ENCODE data around the gene C5orf46. TPM values are rescaled to one million over a fixed set of nuclear protein-coding genes. Genes with fewer than 3 reads are reported as not detected.
"Not testable (repeated sequence)": the region's sequence is repeated elsewhere in the genome, so short reads cannot be mapped to it uniquely, and the experiment has no call there.

The C5orf46 gene
- total and polyA plus RNA-seq, 10 donors = not detected

GRCh38 chr5:147876626-147877025, 29.7 kb downstream of the C5orf46 start:
- no peak overlapping the region for H3K4me3 ChIP-seq
- no peaks in the 10 kb centered on the region for H3K36me3 ChIP-seq
- WGBS, 5 donors = 73 to 88% (median 82%) methylated on average over 2 of the region's 2 CpGs
- peaks cover 0 to 5% (median 0%) of the 10 kb centered on the region in 7 donors for H3K27me3 ChIP-seq (replicated peaks in 1 of 7)
- intact Hi-C loops (cut with DNase I; ENCODE audit: low total_unique reads) = no loop called here
- no peaks in the 10 kb centered on the region for H3K4me1 ChIP-seq
- no peaks in the 10 kb centered on the region for H3K9me3 ChIP-seq
- TF ChIP-seq POLR2AphosphoS5 (IDR thresholded peaks at IDR 0.05) (no peak), CTCF (IDR thresholded peaks at IDR 0.05 in 8 of 11, conservative IDR thresholded peaks at IDR 0.05 in 3 of 11) (no peak), POLR2A (IDR thresholded peaks at IDR 0.05) (no peak)
- H3K27ac ChIP-seq = no peak overlapping the region
- DNase-seq = no peak

GRCh38 chr5:147876141-147876540, 30.2 kb downstream of the C5orf46 start:
- no peak overlapping the region for H3K27ac ChIP-seq
- no peaks in the 10 kb centered on the region for H3K9me3 ChIP-seq
- no peak overlapping the region for H3K4me3 ChIP-seq
- H3K27me3 ChIP-seq (replicated peaks in 1 of 7) = peaks cover 0 to 5% (median 0%) of the 10 kb centered on the region in 7 donors
- H3K4me1 ChIP-seq = no peaks in the 10 kb centered on the region
- H3K36me3 ChIP-seq = no peaks in the 10 kb centered on the region
- DNase-seq = no peak
- TF ChIP-seq POLR2AphosphoS5 (IDR thresholded peaks at IDR 0.05) = no peak
- no peak for TF ChIP-seq CTCF (IDR thresholded peaks at IDR 0.05 in 8 of 11, conservative IDR thresholded peaks at IDR 0.05 in 3 of 11)
- no peak for TF ChIP-seq POLR2A (IDR thresholded peaks at IDR 0.05)
- intact Hi-C loops (cut with DNase I; ENCODE audit: low total_unique reads) = no loop called here

DNA sequence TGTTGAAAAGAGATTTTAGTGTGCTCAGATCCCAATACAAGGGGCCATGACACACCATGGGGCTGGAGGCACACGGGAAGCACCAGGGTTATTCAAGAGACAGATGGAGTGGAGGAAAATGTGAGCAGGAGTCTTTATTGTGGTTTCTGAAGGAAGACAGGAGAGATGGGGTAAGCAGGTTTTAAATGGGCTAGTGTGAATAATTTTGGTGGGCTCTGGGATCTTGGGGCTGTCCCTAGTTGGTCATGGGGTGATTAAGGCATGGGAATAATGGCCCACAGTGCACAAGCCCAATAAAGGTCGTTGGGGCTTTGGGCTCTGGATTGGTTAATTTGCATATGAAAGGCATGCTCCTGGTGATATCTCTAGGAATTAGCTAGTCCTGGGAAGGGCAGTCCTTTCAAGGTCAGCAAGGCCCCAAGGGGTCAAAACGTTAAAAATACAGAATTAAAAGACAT, 31.4 kb downstream of the C5orf46 start:
- Histone ChIP-seq H3K4me1 (no peaks in the 10 kb centered on the region), H3K27ac (no peak overlapping the region), H3K9me3 (no peaks in the 10 kb centered on the region), H3K27me3 (replicated peaks in 1 of 7) (peaks cover 0 to 5% (median 0%) of the 10 kb centered on the region in 7 donors), H3K4me3 (no peak overlapping the region), H3K36me3 (no peaks in the 10 kb centered on the region)
- no peak for DNase-seq
- intact Hi-C loops (cut with DNase I; ENCODE audit: low total_unique reads) = no loop called here
- WGBS, 5 donors = 40 to 61% (median 53%) methylated on average over 3 of the region's 3 CpGs
- TF ChIP-seq POLR2AphosphoS5 (IDR thresholded peaks at IDR 0.05) = no peak
- TF ChIP-seq POLR2A (IDR thresholded peaks at IDR 0.05) = no peak
- no peak for TF ChIP-seq CTCF (IDR thresholded peaks at IDR 0.05 in 8 of 11, conservative IDR thresholded peaks at IDR 0.05 in 3 of 11)

DNA sequence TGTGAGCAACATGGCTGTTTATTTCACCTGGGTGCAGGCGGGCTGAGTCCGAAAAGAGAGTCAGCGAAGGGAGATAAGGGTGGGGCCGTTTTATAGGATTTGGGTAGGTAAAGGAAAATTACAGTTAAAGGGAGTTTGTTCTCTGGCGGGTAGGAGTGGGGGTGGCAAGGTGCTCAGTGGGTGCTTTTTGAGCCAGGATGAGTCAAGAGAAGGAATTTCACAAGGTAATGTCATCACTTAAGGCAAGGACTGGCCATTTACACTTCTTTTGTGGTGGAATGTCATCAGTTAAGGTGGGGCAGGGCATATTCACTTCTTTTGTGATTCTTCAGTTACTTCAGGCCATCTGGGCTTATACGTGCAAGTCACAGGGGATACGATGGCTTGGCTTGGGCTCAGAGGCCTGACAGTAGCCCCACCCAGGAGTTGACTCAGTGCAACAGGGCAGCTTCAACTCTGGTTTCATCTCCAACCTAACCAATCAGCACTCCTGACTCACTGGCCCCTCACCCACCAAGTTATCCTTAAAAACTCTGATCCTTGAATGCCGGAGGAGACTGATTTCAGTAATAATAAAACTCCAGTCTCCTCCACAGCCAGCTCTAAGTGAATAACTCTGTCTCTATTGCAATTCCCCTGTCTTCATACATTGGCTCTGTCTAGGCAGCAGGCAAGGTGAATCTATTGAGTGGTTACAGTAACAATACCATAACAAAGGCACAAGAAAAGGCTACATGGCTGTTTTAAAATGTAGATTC, 32.0 kb downstream of the C5orf46 start:
- H3K9me3 ChIP-seq; H3K36me3 ChIP-seq; H3K4me3 ChIP-seq; H3K4me1 ChIP-seq; H3K27ac ChIP-seq; H3K27me3 ChIP-seq (replicated peaks in 1 of 7); DNase-seq; intact Hi-C loops (cut with DNase I; ENCODE audit: low total_unique reads): not testable (repeated sequence)
- 74 to 87% (median 81%) methylated on average over 4 to 8 of the region's 8 CpGs for WGBS, 5 donors

DNA sequence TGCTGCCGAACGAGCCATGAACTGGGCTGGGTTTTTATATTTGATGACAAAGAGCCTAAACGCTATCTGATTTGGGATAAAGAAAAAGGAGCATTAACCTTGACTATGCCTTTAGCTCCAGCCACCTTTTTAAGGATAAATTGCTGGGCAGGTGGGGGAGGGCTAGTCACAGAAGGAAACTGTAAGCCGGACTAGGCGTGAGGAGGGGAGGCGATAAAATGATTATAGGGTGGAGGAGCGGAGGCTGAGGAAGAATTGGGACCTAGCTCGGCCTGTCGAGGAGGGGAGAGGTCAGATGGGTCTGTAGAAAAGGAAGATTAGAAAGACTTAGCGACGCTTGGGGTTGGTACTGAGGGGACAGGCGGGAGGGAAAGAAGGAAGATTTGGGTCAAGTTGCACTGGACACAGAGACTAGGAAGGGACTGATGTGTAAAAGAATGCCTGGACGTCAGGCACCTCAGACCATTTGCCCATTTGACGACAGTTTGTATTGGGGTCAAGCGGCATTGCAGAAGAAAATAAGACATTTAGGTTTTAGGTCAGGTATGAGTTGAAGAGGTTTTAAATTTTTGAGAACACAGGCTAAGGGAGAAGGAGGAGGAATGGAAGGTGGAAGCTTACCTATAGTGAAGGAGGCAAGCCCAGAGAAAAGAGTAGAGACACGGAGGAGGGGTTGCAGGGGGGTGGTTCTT, 33.4 kb downstream of the C5orf46 start:
- 82 to 91% (median 88%) methylated on average over 16 of the region's 16 CpGs for WGBS, 5 donors
- DNase-seq; H3K27ac ChIP-seq; H3K36me3 ChIP-seq; H3K4me3 ChIP-seq; H3K27me3 ChIP-seq (replicated peaks in 1 of 7); intact Hi-C loops (cut with DNase I; ENCODE audit: low total_unique reads); H3K9me3 ChIP-seq; H3K4me1 ChIP-seq: not testable (repeated sequence)

- H3K9me3 ChIP-seq; H3K27ac ChIP-seq; H3K27me3 ChIP-seq (replicated peaks in 1 of 7); H3K36me3 ChIP-seq; DNase-seq; H3K4me1 ChIP-seq; H3K4me3 ChIP-seq; intact Hi-C loops (cut with DNase I; ENCODE audit: low total_unique reads): not testable (repeated sequence)
- WGBS, 5 donors = 85 to 96% (median 95%) methylated on average over 15 to 18 of the region's 18 CpGs
These were observed 34.3 kb downstream of the C5orf46 start for GRCh38 chr5:147871980-147872549.

GRCh38 chr5:147869892-147870291, 36.4 kb downstream of the C5orf46 start:
- H3K9me3 ChIP-seq; H3K4me3 ChIP-seq; intact Hi-C loops (cut with DNase I; ENCODE audit: low total_unique reads); DNase-seq; H3K4me1 ChIP-seq; H3K36me3 ChIP-seq; H3K27ac ChIP-seq; H3K27me3 ChIP-seq (replicated peaks in 1 of 7): not testable (repeated sequence)
- 67 to 86% (median 76%) methylated on average over 4 to 6 of the region's 6 CpGs for WGBS, 5 donors

Measured in spleen (tissue), 11 donors.